Parathyroid adenoma (tissue), 2 donors: Measurements from ENCODE around the gene REC8.

Source experiments
- H2AFZ ChIP-seq: fragments of 300-600 bp; sonication (generic); one replicate; pipeline ENCODE4 v1.7.0; 2017; ENCODE audit warnings: antibody characterized with exemption, mild to moderate bottlenecking
- H3K27ac ChIP-seq: fragments of 300-600 bp; sonication (generic); one replicate; pipeline ENCODE4 v1.7.0; 2017
- H3K27me3 ChIP-seq: fragments of 300-600 bp; sonication (generic); one replicate; pipeline ENCODE4 v1.7.0; 2017; ENCODE audit warnings: low read length; ENCODE audit not compliant: control insufficient read depth, insufficient read depth
- H3K36me3 ChIP-seq: fragments of 300-600 bp; sonication (generic); one replicate; pipeline ENCODE4 v1.7.0; 2017; ENCODE audit warnings: low read length; ENCODE audit not compliant: control insufficient read depth, insufficient read depth
- H3K4me1 ChIP-seq: fragments of 300-600 bp; sonication (generic); one replicate; pipeline ENCODE4 v1.7.0; 2017; ENCODE audit warnings: control low read depth
- H3K4me2 ChIP-seq: fragments of 300-600 bp; sonication (generic); one replicate; pipeline ENCODE4 v1.7.0; 2017; ENCODE audit warnings: low read length
- H3K4me3 ChIP-seq: fragments of 300-600 bp; sonication (generic); one replicate; pipeline ENCODE4 v1.7.0; 2017; ENCODE audit warnings: low read depth, low read length
- H3K79me2 ChIP-seq: fragments of 300-600 bp; sonication (generic); one replicate; pipeline ENCODE4 v1.7.0; 2017; ENCODE audit warnings: control low read depth
- H3K9ac ChIP-seq: fragments of 300-600 bp; sonication (generic); one replicate; pipeline ENCODE4 v1.7.0; 2017; ENCODE audit warnings: mild to moderate bottlenecking
- H3K9me3 ChIP-seq: fragments of 300-600 bp; sonication (generic); one replicate; pipeline ENCODE4 v1.7.0; 2017; ENCODE audit warnings: low read length; ENCODE audit not compliant: control insufficient read depth
- CTCF ChIP-seq: fragments of 300-600 bp; sonication (generic); IDR thresholded peaks from one replicate; pipeline ENCODE4 v1.7.0; 2017; ENCODE audit warnings: antibody characterized with exemption, mild to moderate bottlenecking
- donor health status: primary hyperparathyroidism.

Gene REC8

GRCh38 chr14:24130717-24131548 is 40.9 kb upstream of the REC8 start:
- Histone ChIP-seq H3K27me3 (no peaks in the 10 kb centered on the region), H3K4me3 (no peak overlapping the region), H3K4me2 (no peak overlapping the region), H3K9ac (no peak overlapping the region), H2AFZ (no peak overlapping the region), H3K4me1 (no peaks in the 10 kb centered on the region), H3K79me2 (no peaks in the 10 kb centered on the region), H3K36me3 (no peaks in the 10 kb centered on the region), H3K9me3 (no peaks in the 10 kb centered on the region), H3K27ac (peak overlapping the region; percentile 11)
- TF ChIP-seq CTCF, result no peak

GRCh38 chr14:24131549-24131966 is 40.3 kb upstream of the REC8 start:
- no peak for TF ChIP-seq CTCF
- Histone ChIP-seq H3K36me3 (no peaks in the 10 kb centered on the region), H3K4me1 (no peaks in the 10 kb centered on the region), H3K79me2 (no peaks in the 10 kb centered on the region), H3K9ac (no peak overlapping the region), H3K4me3 (no peak overlapping the region), H3K4me2 (no peak overlapping the region), H2AFZ (no peak overlapping the region), H3K27ac (peak overlapping the region; percentile 11), H3K9me3 (no peaks in the 10 kb centered on the region), H3K27me3 (no peaks in the 10 kb centered on the region)

- TF ChIP-seq CTCF, result no peak
- Histone ChIP-seq H3K27ac (no peak overlapping the region), H3K9me3 (no peaks in the 10 kb centered on the region), H2AFZ (no peak overlapping the region), H3K4me2 (no peak overlapping the region), H3K9ac (no peak overlapping the region), H3K36me3 (no peaks in the 10 kb centered on the region), H3K4me1 (no peaks in the 10 kb centered on the region), H3K79me2 (no peaks in the 10 kb centered on the region), H3K27me3 (no peaks in the 10 kb centered on the region), H3K4me3 (no peak overlapping the region)
These were observed 39.7 kb upstream of the REC8 start for GRCh38 chr14:24132061-24132685.

- TF ChIP-seq CTCF, result no peak
- Histone ChIP-seq H2AFZ (no peak overlapping the region), H3K36me3 (no peaks in the 10 kb centered on the region), H3K4me2 (no peak overlapping the region), H3K79me2 (no peaks in the 10 kb centered on the region), H3K9ac (no peak overlapping the region), H3K4me3 (no peak overlapping the region), H3K4me1 (peaks cover 4% of the 10 kb centered on the region), H3K9me3 (no peaks in the 10 kb centered on the region), H3K27me3 (no peaks in the 10 kb centered on the region), H3K27ac (no peak overlapping the region)
These were observed 38.9 kb upstream of the REC8 start for GRCh38 chr14:24132976-24133375.
